Measurements from ENCODE around the gene CHRNA10.
A peak's percentile ranks its signal among the peaks of the same experiment; 100 is the strongest.
"Not testable (repeated sequence)": the region's sequence is repeated elsewhere in the genome, so short reads cannot be mapped to it uniquely, and the experiment has no call there.

Gene CHRNA10

GRCh38 chr11:3664032-3664630 is 7.1 kb downstream of the CHRNA10 start:
- no peak for DNase-seq

GRCh38 chr11:3662856-3663255 is 8.3 kb downstream of the CHRNA10 start:
- DNase-seq: no peak

DNA sequence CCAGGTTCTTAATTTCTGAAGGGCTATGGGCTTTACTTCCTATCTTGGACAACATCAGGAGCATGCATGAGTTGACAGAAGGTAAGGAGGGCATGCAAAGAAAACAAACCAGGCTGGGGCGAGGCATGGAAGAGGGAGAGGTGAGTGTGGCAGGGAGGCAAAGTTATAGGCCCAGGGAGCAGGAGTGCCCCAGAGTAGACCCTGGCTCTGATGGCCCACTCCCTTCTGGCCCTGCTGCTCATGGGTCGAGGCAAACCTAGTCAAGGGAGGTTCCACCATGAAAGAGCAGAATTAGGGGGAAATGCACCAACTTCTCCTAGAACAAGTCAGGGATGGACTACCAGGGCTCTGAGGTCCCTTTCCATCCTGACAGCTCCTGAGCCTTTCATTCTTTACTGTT is 10.2 kb downstream of the CHRNA10 start:
- no peak for DNase-seq

- no peak for DNase-seq
Observed at GRCh38 chr11:3659595-3660515, 11.3 kb downstream of the CHRNA10 start.

DNA sequence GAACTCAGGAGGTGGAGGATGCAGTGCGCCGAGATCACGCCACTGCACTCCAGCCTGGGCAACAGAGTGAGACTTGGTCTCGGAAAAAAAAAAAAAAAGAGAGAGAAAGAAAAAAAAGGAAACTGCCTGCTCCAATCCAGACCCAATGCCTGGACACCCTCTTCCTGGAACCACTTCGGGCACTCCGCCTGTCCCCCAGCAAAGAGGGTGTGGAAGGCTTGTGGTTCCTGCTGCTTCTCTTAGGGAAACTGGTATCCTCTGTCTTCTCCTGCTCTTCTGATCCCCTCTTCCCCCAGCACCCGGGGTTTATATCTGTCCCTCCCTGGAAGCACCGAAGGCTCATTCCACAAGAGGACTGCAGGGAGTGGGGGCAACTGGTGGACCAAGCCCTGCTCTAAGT is 12.9 kb downstream of the CHRNA10 start:
- no peak for DNase-seq

GRCh38 chr11:3657331-3657730 is 13.9 kb downstream of the CHRNA10 start:
- not testable (repeated sequence) for DNase-seq

GRCh38 chr11:3655547-3655946 is 15.6 kb downstream of the CHRNA10 start:
- DNase-seq: no peak

DNA sequence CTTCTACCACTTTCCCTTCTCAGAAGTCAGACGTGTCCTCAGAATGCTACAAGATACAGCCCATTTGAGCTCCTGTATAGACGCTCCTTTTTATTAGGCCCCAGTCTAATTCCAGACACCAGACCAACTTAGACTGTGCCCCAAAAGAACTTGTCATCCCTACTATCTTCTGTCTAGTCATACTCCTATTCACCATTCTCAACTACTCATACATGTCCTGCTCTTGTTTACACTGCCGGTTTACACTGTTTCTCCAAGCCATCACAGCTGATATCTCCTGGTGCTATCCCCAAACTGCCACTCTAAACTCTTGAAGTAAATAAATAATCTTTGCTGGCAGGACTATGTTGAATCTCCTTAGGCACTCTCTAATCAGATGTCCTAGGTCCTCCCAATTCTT is 18.7 kb downstream of the CHRNA10 start:
- not testable (repeated sequence) for DNase-seq

- not testable (repeated sequence) for DNase-seq
Observed at GRCh38 chr11:3649374-3649773, 21.8 kb downstream of the CHRNA10 start.

DNA sequence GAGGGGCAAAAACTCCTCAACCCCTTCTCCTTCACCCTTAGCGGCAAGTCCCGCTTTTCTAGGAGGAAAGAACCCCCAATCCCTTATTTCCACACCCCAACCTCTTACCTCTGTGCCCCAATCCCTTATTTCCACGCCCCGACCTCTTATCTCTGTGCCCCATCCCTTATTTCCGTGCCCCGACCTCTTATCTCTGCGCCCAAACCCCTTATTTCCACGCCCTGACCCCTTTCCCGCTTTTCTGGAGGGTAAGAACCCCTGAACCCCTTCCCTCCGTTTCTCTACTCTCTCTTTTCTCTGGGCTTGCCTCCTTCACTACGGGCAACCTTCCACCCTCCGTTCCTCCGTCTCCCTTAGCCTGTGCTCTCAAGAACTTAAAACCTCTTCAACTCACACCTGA is 22.3 kb downstream of the CHRNA10 start:
- not testable (repeated sequence) for DNase-seq

DNA sequence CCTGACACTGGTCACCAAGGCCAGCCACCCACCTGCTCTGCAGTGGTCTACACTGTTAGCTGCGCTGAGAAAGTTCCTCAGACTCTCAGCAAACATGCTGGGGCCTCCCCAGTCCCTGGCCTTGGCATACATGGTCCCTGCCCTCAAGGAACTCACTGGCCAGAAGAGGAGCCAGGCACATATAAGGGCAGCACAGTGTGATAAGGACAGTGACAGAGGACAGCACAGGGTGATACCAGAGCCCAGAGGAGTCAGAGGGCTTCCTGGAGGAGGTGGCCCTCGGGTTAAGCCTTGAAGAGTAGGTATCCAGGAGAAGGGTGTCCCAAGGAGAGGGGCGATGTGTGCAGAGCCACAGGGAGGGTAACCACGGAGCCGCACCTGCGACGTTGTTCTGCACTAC is 25.6 kb downstream of the CHRNA10 start:
- DNase-seq: no peak

DNA sequence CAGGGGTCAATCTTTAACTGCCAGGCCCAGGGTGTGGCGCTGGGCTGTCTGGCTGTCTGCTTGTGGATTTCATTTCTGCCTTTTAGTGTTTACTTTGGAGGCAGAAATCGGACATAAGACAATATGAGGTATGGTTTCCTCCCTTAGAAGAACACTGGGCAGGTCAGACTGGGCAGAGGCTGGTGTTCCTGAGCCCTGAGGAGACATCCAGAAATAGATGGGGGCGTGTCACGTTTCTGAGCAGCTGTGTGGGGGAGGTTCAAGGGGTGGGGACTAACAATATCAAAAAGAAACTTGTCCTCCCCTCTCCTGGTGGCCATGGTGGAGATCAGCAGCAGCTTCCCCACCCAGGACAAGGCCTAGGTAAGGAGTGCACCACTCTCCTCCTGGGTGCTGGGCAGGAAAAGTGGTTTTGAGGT is 26.4 kb downstream of the CHRNA10 start, which contains the start of gene ART1:
Gene ART1, plus strand, starts transcription at position 312 of the 419 bp plus-strand sequence. CDS start 14,086 bp downstream, outside the sequence.
- no peak for DNase-seq

GRCh38 chr11:3643102-3643546 is 28.1 kb downstream of the CHRNA10 start:
- not testable (repeated sequence) for DNase-seq

- DNase-seq: peak; percentile 28
Observed at GRCh38 chr11:3642071-3642951, 28.9 kb downstream of the CHRNA10 start.

DNA sequence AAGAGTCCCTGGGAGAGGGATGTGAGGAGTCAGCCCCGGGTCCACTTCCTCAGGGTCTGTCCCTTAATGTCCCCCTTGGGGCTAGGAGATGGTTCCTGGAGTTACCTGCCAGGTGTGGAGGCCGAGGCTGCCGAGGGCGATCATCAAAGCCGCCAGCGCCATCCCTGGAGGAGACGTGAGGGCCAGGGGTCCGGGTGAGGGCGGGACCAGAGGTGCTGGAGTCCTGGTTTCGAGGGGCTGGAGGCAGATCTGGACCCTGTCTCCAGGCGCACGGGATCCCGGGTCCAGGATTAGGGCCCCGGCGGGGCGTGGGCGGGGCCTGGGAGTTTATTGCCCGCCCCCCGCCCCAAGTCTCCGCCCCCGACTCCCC is 29.5 kb downstream of the CHRNA10 start, which contains the start of gene ART5:
Gene ART5, minus strand, starts transcription at position 292 of the 370 bp plus-strand sequence. Its CDS starts 130 bp downstream, at position 162.
- DNase-seq: no peak

DNA sequence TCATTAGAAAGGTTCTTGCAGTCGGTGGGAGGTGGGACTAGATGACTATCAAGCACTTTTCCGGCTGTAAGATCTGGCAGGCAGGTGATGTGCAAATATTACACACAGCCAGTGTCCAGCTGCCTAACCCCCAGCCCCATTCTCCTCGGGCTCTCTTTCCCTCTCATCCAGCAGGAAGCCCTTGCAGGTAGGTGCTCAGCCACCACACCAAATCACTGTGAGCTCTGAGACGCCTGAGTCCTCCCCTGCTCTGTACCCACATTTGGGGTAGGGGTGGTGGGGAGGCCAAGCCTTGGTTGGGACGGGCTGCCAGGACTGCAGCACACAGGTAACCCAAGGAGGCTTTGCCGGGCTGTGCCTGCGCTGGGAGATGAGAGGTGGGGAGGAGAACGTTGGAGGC is 30.0 kb downstream of the CHRNA10 start:
- no peak for DNase-seq

GRCh38 chr11:3639841-3640240 is 31.3 kb downstream of the CHRNA10 start:
- DNase-seq: no peak

DNA sequence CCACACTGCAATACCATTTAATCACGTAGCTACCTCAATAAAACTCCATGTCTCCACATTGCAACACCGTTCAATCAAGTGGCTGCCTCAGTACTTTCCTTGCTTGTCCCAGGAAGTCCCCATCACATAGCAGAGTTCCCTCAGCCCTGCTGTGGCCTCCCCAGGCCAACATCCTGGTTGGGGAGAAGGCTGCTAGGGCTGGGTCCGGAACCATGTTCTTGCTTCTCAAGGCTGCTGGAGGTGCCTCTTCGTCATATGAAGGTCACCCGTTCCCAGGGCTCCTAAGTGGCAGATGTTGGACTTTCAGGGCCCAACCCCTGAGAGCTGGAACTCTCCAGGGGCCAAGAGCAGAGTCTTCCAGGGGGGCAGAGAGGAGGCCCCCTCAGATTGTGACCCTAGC is 32.7 kb downstream of the CHRNA10 start:
- no peak for DNase-seq

- DNase-seq: no peak
Observed at GRCh38 chr11:3637201-3637600, 34.0 kb downstream of the CHRNA10 start.

- no peak for DNase-seq
Observed at GRCh38 chr11:3635641-3636375, 35.4 kb downstream of the CHRNA10 start.

DNA sequence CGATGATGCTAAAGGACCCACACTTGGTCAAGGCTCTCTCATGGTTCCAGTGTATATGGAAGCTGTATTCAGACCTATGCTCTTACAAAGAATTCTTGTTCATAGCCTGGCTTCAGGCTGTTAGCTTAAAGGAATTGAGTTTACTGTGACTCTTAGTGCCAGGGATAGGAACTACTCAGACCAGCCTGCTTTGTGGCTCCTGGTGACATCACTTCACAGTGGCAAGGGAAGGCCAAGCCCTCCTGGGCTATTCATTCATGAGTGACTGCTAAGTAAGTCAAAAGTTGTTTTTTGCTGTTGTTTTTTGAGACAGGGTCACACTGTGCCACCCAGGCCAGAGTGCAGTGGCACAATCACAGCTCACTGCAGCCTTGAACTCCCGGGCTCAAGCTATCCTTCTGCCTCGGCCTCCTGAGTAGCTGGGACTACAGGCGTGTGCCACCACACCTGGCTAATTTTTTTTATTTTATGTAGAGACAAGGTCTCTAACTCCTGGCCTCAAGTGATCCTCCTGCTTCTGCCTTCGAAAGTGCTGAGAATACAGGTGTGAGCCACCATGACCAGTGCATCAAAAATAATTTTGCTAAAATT is 39.0 kb downstream of the CHRNA10 start:
- no peak for DNase-seq

GRCh38 chr11:3631331-3631730 is 39.9 kb downstream of the CHRNA10 start:
- no peak for DNase-seq

Data from stimulated activated CD4-positive, alpha-beta T cell treated with anti-CD3 and anti-CD28 coated beads, Interleukin-1b, Interleukin-23, amount 100 ng/mL, for 48 hours (primary cell).